LNCaP clone FGC (cell line): ENCODE results near the gene DNM1.

Experiments used
- DNase-seq: peaks from one replicate; pipeline ENCODE4 v3.0.0-alpha.2; 2011; ENCODE audit warnings: low read depth
- H3K4me3 ChIP-seq: 2 replicates; pipeline ENCODE4 v1.5.1; 2011; ENCODE audit warnings: mild to moderate bottlenecking, low read depth, low read length, control low read depth
- CTCF ChIP-seq: IDR thresholded peaks from 2 replicates; pipeline ENCODE4 v1.5.1; 2012; ENCODE audit warnings: mild to moderate bottlenecking; ENCODE audit not compliant: control insufficient read depth, insufficient read depth; ENCODE audit errors: extremely low read depth

The DNM1 gene

GRCh38 chr9:128253140-128253990 lies 50.2 kb downstream of the DNM1 start:
- TF ChIP-seq CTCF: no peak
- no peak for DNase-seq
- no peak overlapping the region for H3K4me3 ChIP-seq

GRCh38 chr9:128253991-128254346 lies 50.8 kb downstream of the DNM1 start:
- DNase-seq: no peak
- no peak overlapping the region for H3K4me3 ChIP-seq
- TF ChIP-seq CTCF: no peak

- no peak for DNase-seq
- TF ChIP-seq CTCF: no peak
- H3K4me3 ChIP-seq: no peak overlapping the region
These were observed 51.2 kb downstream of the DNM1 start for GRCh38 chr9:128254362-128254761.

- peak; percentile 57 for TF ChIP-seq CTCF
- DNase-seq: no peak
These were observed 51.9 kb downstream of the DNM1 start for GRCh38 chr9:128254855-128255759.

GRCh38 chr9:128257086-128257825 lies 54.1 kb downstream of the DNM1 start:
- DNase-seq: no peak
- H3K4me3 ChIP-seq: no peak overlapping the region
- TF ChIP-seq CTCF: no peak

More at GRCh38 chr9:128254855-128255759, 51.9 kb downstream of the DNM1 start:
- H3K4me3 ChIP-seq: no peak overlapping the region

GRCh38 chr9:128257907-128258306 lies 54.7 kb downstream of the DNM1 start:
- no peak for DNase-seq
- no peak overlapping the region for H3K4me3 ChIP-seq
- TF ChIP-seq CTCF: no peak
